HepG2 (cell line): ENCODE results near the gene TTC28. TPM values are rescaled to one million over a fixed set of nuclear protein-coding genes. Genes with fewer than 3 reads are reported as not detected.

Experiments
- ATAC-seq: fragments of 200-7000 bp; cut with Tn5 transposase; 3 replicates; pipeline ENCODE4 v1.9.1; 2020; ENCODE audit warnings: mild to moderate bottlenecking, moderate library complexity
- BruUV-seq: library from RNA; stranded (reverse); fragments of 400-500 nt; replicated peaks from 2 replicates; lab custom pipeline; 2021; lab: Mats Ljungman, UMichigan
- CTCF ChIA-PET: fragments of 300-600 bp; formaldehyde crosslinking; extraction: SDS; loops from one replicate; lab custom pipeline; 2021; ENCODE audit warnings: low total read pairs, inconsistent platforms, low intra/inter-chr PET ratio; lab: Yijun Ruan, JAX
- POLR2A ChIA-PET: fragments of 350-600 bp; sonication (Branson Sonifier 250); formaldehyde crosslinking; loops from one replicate; lab custom pipeline; 2020; ENCODE audit warnings: antibody characterized with exemption, inconsistent platforms; lab: Yijun Ruan, JAX
- DNase-seq: peaks from one replicate; pipeline ENCODE4 v3.0.0-alpha.2; 2015; ENCODE audit warnings: low spot score
- FAIRE-seq: peaks from 3 replicates; lab custom pipeline; 2011; peaks lifted over from hg19 to GRCh38; lab: Jason Lieb, UNC
- H2AFZ ChIP-seq: one replicate; pipeline ENCODE4 v1.6.1; 2011; ENCODE audit warnings: low read length, inconsistent platforms
- H3K27ac ChIP-seq: fragments of 300-600 bp; 3 replicates; pipeline ENCODE4 v1.8.0; 2011; ENCODE audit warnings: mixed run types, mild to moderate bottlenecking, mixed read lengths, low read length, inconsistent platforms; ENCODE audit not compliant: insufficient read depth; ENCODE audit errors: extremely low read length
- H3K27me3 ChIP-seq, 2 experiments: fragments of 200-600 bp in 1 of 2; 2 replicates in 1 of 2; 3 replicates in 1 of 2; pipeline versions ENCODE4 v1.6.0 to v1.8.0; 2011; ENCODE audit warnings: low read length in 2 of 2, mild to moderate bottlenecking in 2 of 2, moderate library complexity in 2 of 2, inconsistent platforms in 1 of 2; ENCODE audit not compliant: insufficient read depth in 2 of 2, control insufficient read depth in 1 of 2
- H3K36me3 ChIP-seq, 2 experiments: fragments of 200-600 bp in 1 of 2; replicated peaks in 1 of 2; 2 replicates in 1 of 2; 3 replicates in 1 of 2; pipeline versions ENCODE4 v1.5.1 to v1.8.0; 2011; ENCODE audit warnings: low read length in 2 of 2, inconsistent platforms in 1 of 2; ENCODE audit not compliant: insufficient read depth in 2 of 2, control insufficient read depth in 1 of 2
- H3K4me1 ChIP-seq: 2 replicates; pipeline ENCODE4 v1.5.1; 2012; ENCODE audit warnings: low read length, inconsistent platforms; ENCODE audit not compliant: insufficient read depth
- H3K4me2 ChIP-seq: 2 replicates; pipeline ENCODE4 v1.6.0; 2011; ENCODE audit warnings: low read depth, low read length, inconsistent platforms
- H3K4me3 ChIP-seq, 3 experiments: fragments of 200-600 bp in 1 of 3; sonication (generic), shearing (Covaris generic) in 1 of 3; replicated peaks in 1 of 3; 2 replicates each; pipeline ENCODE4 v1.5.1; 2011 to 2016; ENCODE audit warnings: low read length in 3 of 3, inconsistent platforms in 2 of 3, low read depth in 2 of 3, mild to moderate bottlenecking in 2 of 3, control low read depth in 1 of 3, mixed read lengths in 1 of 3; ENCODE audit not compliant: insufficient read depth in 1 of 3
- H3K79me2 ChIP-seq: one replicate; pipeline ENCODE4 v1.6.1; 2011; ENCODE audit warnings: low read length, inconsistent platforms; ENCODE audit not compliant: insufficient read depth
- H3K9ac ChIP-seq: 2 replicates; pipeline ENCODE4 v1.6.0; 2011; ENCODE audit warnings: mild to moderate bottlenecking, low read depth, low read length, inconsistent platforms; ENCODE audit not compliant: insufficient read depth
- H3K9me3 ChIP-seq: 2 replicates; pipeline ENCODE4 v1.5.1; 2012; ENCODE audit warnings: mild to moderate bottlenecking, low read length
- H4K20me1 ChIP-seq: 2 replicates; pipeline ENCODE4 v1.6.0; 2011; ENCODE audit warnings: inconsistent platforms, mild to moderate bottlenecking, low read length, moderate library complexity; ENCODE audit not compliant: insufficient read depth
- AGO2 ChIP-seq: fragments of 200-400 bp; formaldehyde crosslinking; optimal IDR thresholded peaks from 2 replicates; pipeline ENCODE3; 2017; ENCODE audit warnings: mild to moderate bottlenecking, low read depth, low read length, moderate library complexity
- DRAP1 ChIP-seq: IDR thresholded peaks from 2 replicates; pipeline ENCODE4 v1.6.1; 2016; ENCODE audit warnings: missing genetic modification reagents, missing compliant biosample characterization
- FOXM1 ChIP-seq: sonication (generic); formaldehyde crosslinking; IDR thresholded peaks from 2 replicates; pipeline ENCODE4 v1.5.0; 2020; ENCODE audit warnings: missing genetic modification reagents
- GATA4 ChIP-seq: sonication (generic); IDR thresholded peaks from 2 replicates; pipeline ENCODE4 v1.6.1; 2016; ENCODE audit warnings: antibody characterized with exemption, low read depth, borderline replicate concordance
- HBP1 ChIP-seq: IDR thresholded peaks from 2 replicates; pipeline ENCODE4 v1.6.1; 2016; ENCODE audit warnings: low read depth, control low read depth
- HMG20B ChIP-seq: conservative IDR thresholded peaks from 2 replicates; pipeline ENCODE4 v1.6.1; 2016; ENCODE audit warnings: missing genetic modification reagents, missing compliant biosample characterization
- MAFG ChIP-seq: sonication (generic); formaldehyde crosslinking; IDR thresholded peaks from 2 replicates; pipeline ENCODE4 v1.5.1; 2020; ENCODE audit warnings: mild to moderate bottlenecking, missing genetic modification reagents
- MTF2 ChIP-seq: sonication (generic); formaldehyde crosslinking; IDR thresholded peaks from 2 replicates; pipeline ENCODE4 v1.5.0; 2020; ENCODE audit warnings: missing genetic modification reagents, borderline replicate concordance
- MZF1 ChIP-seq: sonication (generic); formaldehyde crosslinking; IDR thresholded peaks from 2 replicates; pipeline ENCODE4 v1.8.1; 2023; ENCODE audit warnings: mild to moderate bottlenecking, missing genetic modification reagents, borderline replicate concordance
- REL ChIP-seq: sonication (generic); formaldehyde crosslinking; conservative IDR thresholded peaks from 2 replicates; pipeline ENCODE4 v1.8.0; 2022; ENCODE audit warnings: mild to moderate bottlenecking, missing genetic modification reagents, moderate library complexity
- SRY ChIP-seq: sonication (generic); formaldehyde crosslinking; IDR thresholded peaks from 2 replicates; pipeline ENCODE4 v1.8.0; 2022; ENCODE audit warnings: mild to moderate bottlenecking, missing genetic modification reagents
- TRIM24 ChIP-seq: sonication (generic); formaldehyde crosslinking; IDR thresholded peaks from 2 replicates; pipeline ENCODE4 v1.8.0; 2022; ENCODE audit warnings: mild to moderate bottlenecking, missing genetic modification reagents
- ZNF207 ChIP-seq: fragments of 450-650 bp; IDR thresholded peaks from 2 replicates; pipeline ENCODE4 v1.6.1; 2016; ENCODE audit warnings: antibody characterized with exemption, borderline replicate concordance
- ZNF230 ChIP-seq: sonication (generic); formaldehyde crosslinking; IDR thresholded peaks from 2 replicates; pipeline ENCODE4 v1.4.0; 2020; ENCODE audit warnings: mild to moderate bottlenecking, missing genetic modification reagents
- ZNF24 ChIP-seq: fragments of 450-650 bp; IDR thresholded peaks from 2 replicates; pipeline ENCODE4 v1.6.1; 2017; ENCODE audit warnings: antibody characterized with exemption, mild to moderate bottlenecking
- ZNF281 ChIP-seq: sonication (generic); formaldehyde crosslinking; IDR thresholded peaks from 2 replicates; pipeline ENCODE4 v1.4.0; 2020; ENCODE audit warnings: missing genetic modification reagents, borderline replicate concordance
- ZNF577 ChIP-seq: sonication (generic); formaldehyde crosslinking; IDR thresholded peaks from 2 replicates; pipeline ENCODE4 v1.4.0; 2020; ENCODE audit warnings: mild to moderate bottlenecking, low read depth, missing genetic modification reagents, borderline replicate concordance
- WGBS: methylation state at CpG from one replicate; pipeline ENCODE4 v1.1.6; 2017; ENCODE audit warnings: low lambda C conversion rate; 5-methylcytosine and 5-hydroxymethylcytosine counted together
- in situ Hi-C: cut with HindIII; loops from 2 replicates; pipeline ENCODE4 v1.10.0; 2017; ENCODE audit warnings: low pct_unique_long_range_greater_than_20kb; ENCODE audit not compliant: extremely low pct_ligation_motif_present
- intact Hi-C: fragments of 100-400 bp; cut with micrococcal nuclease; formaldehyde crosslinking; loops from one replicate; pipeline ENCODE4 v1.10.0; 2022; ENCODE audit not compliant: unreplicated experiment
- polyA plus RNA-seq, 8 experiments: library from polyadenylated mRNA; depleted of rRNA in 3 of 8; stranded (reverse) in 7 of 8; unstranded in 1 of 8; fragments of >200 nt; fragmentation: Illumina TruSeq in 4 of 8; extraction: Trizol in 4 of 8; gene quantifications; 2 replicates each; pipeline versions ENCODE4 v1.2.1 to v1.2.3, GENCODE V29; 2011 to 2016; ENCODE audit warnings: low read depth in 4 of 8, missing spikeins in 1 of 8, mixed read lengths in 1 of 8; ENCODE audit not compliant: insufficient read depth in 1 of 8
- total RNA-seq, 5 experiments: library from RNA; depleted of rRNA; stranded (reverse); fragments of >200 nt; fragmentation: Illumina TruSeq; extraction: Trizol; gene quantifications; 2 replicates each; pipeline ENCODE4 v1.2.3, GENCODE V29; 2016; ENCODE audit warnings: low read depth in 1 of 5
- TF ChIP-seq, protein P1 (sequence below): sonication (generic); formaldehyde crosslinking; IDR thresholded peaks from 2 replicates; pipeline ENCODE4 v1.5.1; 2020; ENCODE audit warnings: missing genetic modification reagents, mild to moderate bottlenecking, borderline replicate concordance

TTC28 gene
- total and polyA plus RNA-seq, 2 of the 13 experiments (the other 11 are each of a cell fraction or from before 2014, with no cell fraction given) = 4.2 to 13.1 TPM

GRCh38 chr22:28674121-28674563 is 5.5 kb downstream of the TTC28 start:
- BruUV-seq = no TSS peak
- no peak overlapping the region for H3K27ac ChIP-seq
- peaks cover 8% of the 10 kb centered on the region for H3K4me1 ChIP-seq
- no peaks in the 10 kb centered on the region for H4K20me1 ChIP-seq
- peaks cover 47% of the 10 kb centered on the region for H3K79me2 ChIP-seq
- no peaks in the 10 kb centered on the region for H3K9me3 ChIP-seq
- TF ChIP-seq AGO2 (no peak), TRIM24 (CRISPR knock-in tag) (no peak), HMG20B (CRISPR knock-in tag) (no peak), ZNF281 (CRISPR knock-in tag) (no peak), ZNF577 (CRISPR knock-in tag) (no peak), REL (CRISPR knock-in tag) (no peak), DRAP1 (CRISPR knock-in tag) (no peak), HBP1 (CRISPR knock-in tag) (no peak), MAFG (CRISPR knock-in tag) (no peak), ZNF230 (CRISPR knock-in tag) (no peak), ZNF24 (no peak), MTF2 (CRISPR knock-in tag) (no peak), FOXM1 (CRISPR knock-in tag) (no peak), MZF1 (CRISPR knock-in tag) (no peak), GATA4 (no peak), ZNF207 (no peak), SRY (CRISPR knock-in tag) (no peak)
- TF ChIP-seq, protein P1, sequence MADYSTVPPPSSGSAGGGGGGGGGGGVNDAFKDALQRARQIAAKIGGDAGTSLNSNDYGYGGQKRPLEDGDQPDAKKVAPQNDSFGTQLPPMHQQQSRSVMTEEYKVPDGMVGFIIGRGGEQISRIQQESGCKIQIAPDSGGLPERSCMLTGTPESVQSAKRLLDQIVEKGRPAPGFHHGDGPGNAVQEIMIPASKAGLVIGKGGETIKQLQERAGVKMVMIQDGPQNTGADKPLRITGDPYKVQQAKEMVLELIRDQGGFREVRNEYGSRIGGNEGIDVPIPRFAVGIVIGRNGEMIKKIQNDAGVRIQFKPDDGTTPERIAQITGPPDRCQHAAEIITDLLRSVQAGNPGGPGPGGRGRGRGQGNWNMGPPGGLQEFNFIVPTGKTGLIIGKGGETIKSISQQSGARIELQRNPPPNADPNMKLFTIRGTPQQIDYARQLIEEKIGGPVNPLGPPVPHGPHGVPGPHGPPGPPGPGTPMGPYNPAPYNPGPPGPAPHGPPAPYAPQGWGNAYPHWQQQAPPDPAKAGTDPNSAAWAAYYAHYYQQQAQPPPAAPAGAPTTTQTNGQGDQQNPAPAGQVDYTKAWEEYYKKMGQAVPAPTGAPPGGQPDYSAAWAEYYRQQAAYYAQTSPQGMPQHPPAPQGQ (CRISPR knock-in tag) = no peak
- H3K4me2 ChIP-seq = no peak overlapping the region
- in situ Hi-C loops (no loop called here), intact Hi-C loops (no loop called here)
- no peak overlapping the region for H3K9ac ChIP-seq
- H3K27me3 ChIP-seq = no peaks in the 10 kb centered on the region
- ATAC-seq (no peak), DNase-seq (no peak), FAIRE-seq (no peak)
- WGBS = 100% methylated on average over 3 of the region's 3 CpGs
- POLR2A ChIA-PET = no interaction called here
- H3K4me3 ChIP-seq = no peak overlapping the region
- no peaks in the 10 kb centered on the region for H3K36me3 ChIP-seq
- no peak overlapping the region for H2AFZ ChIP-seq
- CTCF ChIA-PET = no interaction called here
